Activated T-helper 2 cell treated with anti-CD3 and anti-CD28 coated beads, Interferon-gamma antibody, Interleukin-2, Interleukin-4, amounts not matched to agents 10 μg/mL and 5 μg/mL and 100 μg/mL, durations not matched to agents 14 hours and 24 hours and 36 hours (primary cell): ENCODE results near the gene SASS6. TPM values are rescaled to one million over a fixed set of nuclear protein-coding genes. Genes with fewer than 3 reads are reported as not detected.

ENCODE experiments used
- DNase-seq: peaks from one replicate; pipeline ENCODE4 v3.0.0; 2021; ENCODE audit warnings: low spot score
- H3K27ac Mint-ChIP-seq: one replicate; pipeline ENCODE4 v1.8.0; 2021; ENCODE audit warnings: mixed read lengths
- H3K27me3 Mint-ChIP-seq: one replicate; pipeline ENCODE4 v1.8.0; 2021; ENCODE audit warnings: low read depth, mixed read lengths
- H3K36me3 Mint-ChIP-seq: one replicate; pipeline ENCODE4 v1.8.0; 2021; ENCODE audit warnings: low read depth, mixed read lengths
- H3K4me1 Mint-ChIP-seq: one replicate; pipeline ENCODE4 v1.8.0; 2021; ENCODE audit warnings: low read depth, mixed read lengths
- H3K4me3 Mint-ChIP-seq: one replicate; pipeline ENCODE4 v1.8.0; 2021; ENCODE audit warnings: low read depth, mild to moderate bottlenecking, moderate library complexity, mixed read lengths
- H3K9me3 Mint-ChIP-seq: one replicate; pipeline ENCODE4 v1.8.0; 2021; ENCODE audit warnings: mixed read lengths
- intact Hi-C: fragments of 100-400 bp; cut with micrococcal nuclease; formaldehyde crosslinking; loops from one replicate; pipeline ENCODE4 v1.15.1; 2023
- total RNA-seq: library from RNA; stranded (reverse); gene quantifications from 2 replicates; pipeline ENCODE4 v1.2.3, GENCODE V29; 2022

The SASS6 gene
- total RNA-seq, 1 donor from 2014 or later = 15.2 TPM

DNA sequence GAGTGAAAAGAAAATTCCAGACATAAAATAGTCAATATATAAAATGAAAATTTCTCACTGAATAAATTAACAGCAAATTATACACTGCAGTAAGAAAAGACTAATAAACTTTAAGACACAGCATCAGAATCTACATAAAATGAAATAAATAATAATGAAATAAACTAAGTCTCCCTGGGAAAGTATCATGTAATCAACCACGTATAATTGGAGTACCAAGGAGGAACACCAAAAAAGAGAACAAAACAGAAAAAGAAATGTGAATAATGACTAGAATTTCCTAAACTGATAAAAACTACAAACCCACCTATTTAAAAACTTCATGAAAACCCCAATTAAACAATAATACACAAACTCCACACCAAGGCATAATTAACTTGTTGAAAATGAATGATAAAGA is 43.6 kb downstream of the SASS6 start:
- no peaks in the 10 kb centered on the region for H3K4me1 Mint-ChIP-seq

DNA sequence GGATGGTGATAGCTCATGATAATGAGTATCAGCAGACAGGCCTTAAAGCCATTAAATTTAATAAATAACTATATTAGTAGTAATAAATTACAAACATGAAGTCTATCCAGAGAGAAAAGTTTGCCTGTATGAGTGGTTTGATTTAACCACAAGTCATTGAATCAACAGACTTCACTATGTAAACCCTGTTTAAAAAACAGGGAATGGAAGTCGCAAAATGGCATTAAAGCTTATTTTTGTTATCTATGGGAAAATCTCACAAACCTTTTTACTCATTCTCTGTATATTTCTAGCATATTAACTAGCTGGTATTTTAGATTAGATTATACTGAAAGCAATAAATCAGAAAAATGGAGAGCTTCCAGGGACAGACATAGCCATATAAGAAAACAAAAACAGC is 45.3 kb downstream of the SASS6 start:
- DNase-seq = no peak
- H3K4me1 Mint-ChIP-seq = no peaks in the 10 kb centered on the region
- H3K27ac Mint-ChIP-seq = no peak overlapping the region
- intact Hi-C loops = loop anchor here (5.0 kb wide), 1 partner anchor 40 kb away; no protein-coding TSS in a partner anchor
- no peaks in the 10 kb centered on the region for H3K27me3 Mint-ChIP-seq
- H3K4me3 Mint-ChIP-seq = no peak overlapping the region
- no peaks in the 10 kb centered on the region for H3K9me3 Mint-ChIP-seq
- H3K36me3 Mint-ChIP-seq = peaks cover 37% of the 10 kb centered on the region

More for the DNA sequence above, 43.6 kb downstream of the SASS6 start:
- Mint-ChIP-seq H3K27ac (no peak overlapping the region), H3K27me3 (no peaks in the 10 kb centered on the region), H3K36me3 (peaks cover 42% of the 10 kb centered on the region), H3K9me3 (no peaks in the 10 kb centered on the region), H3K4me3 (no peak overlapping the region)
- DNase-seq = no peak
- intact Hi-C loops = loop anchor here (5.0 kb wide), 1 partner anchor 38 kb away; no protein-coding TSS in a partner anchor

DNA sequence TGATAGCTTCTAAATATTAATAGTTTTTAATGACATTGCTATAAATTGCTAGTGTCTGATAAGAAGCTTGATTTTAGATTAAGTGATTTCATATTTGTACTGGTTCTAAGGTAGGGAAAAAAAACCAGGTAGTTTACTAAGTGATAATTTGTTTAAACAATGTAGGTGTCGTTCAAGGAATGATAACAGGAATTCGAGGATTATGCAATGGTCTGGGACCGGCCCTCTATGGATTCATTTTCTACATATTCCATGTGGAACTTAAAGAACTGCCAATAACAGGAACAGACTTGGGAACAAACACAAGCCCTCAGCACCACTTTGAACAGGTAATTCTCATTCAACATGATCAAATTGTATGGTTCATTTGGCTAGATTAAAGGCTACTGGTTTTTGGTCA is 52.4 kb downstream of the SASS6 start:
- DNase-seq = no peak
- peaks cover 5% of the 10 kb centered on the region for H3K4me1 Mint-ChIP-seq
- no peaks in the 10 kb centered on the region for H3K27me3 Mint-ChIP-seq
- peaks cover 59% of the 10 kb centered on the region for H3K36me3 Mint-ChIP-seq
- no peak overlapping the region for H3K27ac Mint-ChIP-seq
- no peak overlapping the region for H3K4me3 Mint-ChIP-seq
- H3K9me3 Mint-ChIP-seq = no peaks in the 10 kb centered on the region
- intact Hi-C loops = no loop called here

DNA sequence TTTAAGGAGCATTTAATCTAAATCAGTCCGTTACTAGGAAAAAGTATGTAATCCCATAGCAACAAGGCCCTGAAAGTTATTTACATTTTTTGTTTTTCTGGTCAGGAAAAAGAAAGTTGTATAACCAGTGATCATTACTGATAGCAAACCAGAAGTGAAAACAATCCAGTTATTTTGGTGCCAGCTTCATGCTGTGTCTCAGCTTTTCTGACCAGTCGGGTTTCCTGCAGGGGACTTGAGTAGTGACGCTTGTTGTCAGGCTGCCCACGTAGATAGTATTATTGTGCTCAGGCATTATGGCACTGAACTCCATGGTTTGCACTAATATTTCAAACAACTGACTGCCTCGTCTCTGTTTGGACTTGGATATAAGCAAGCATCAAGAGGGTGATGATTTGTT is 55.2 kb downstream of the SASS6 start:
- Mint-ChIP-seq H3K27me3 (no peaks in the 10 kb centered on the region), H3K36me3 (peaks cover 69% of the 10 kb centered on the region)

DNA sequence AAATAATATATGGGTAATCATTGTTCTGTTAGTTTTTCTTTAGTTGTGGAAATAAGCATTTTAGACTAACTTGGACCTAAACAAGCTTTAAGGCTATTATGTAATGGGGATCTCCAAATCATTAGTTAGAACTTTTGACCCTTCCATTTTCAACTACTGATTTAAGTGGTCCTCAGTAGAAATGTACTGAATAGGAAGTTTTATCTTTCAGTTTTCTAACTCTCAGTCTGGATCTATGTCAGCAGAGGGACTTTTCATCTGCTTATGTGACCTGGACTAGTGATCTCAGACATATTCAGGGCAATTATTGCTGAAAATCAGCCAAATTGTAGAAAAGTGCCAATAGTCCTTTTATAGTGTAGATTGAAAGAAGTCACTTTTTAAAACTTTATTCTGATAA is 56.0 kb downstream of the SASS6 start:
- Mint-ChIP-seq H3K27ac (no peak overlapping the region), H3K27me3 (no peaks in the 10 kb centered on the region), H3K9me3 (no peaks in the 10 kb centered on the region), H3K4me3 (no peak overlapping the region), H3K4me1 (peaks cover 9% of the 10 kb centered on the region), H3K36me3 (peaks cover 70% of the 10 kb centered on the region)
- intact Hi-C loops = no loop called here
- DNase-seq = no peak

More for the DNA sequence above, 55.2 kb downstream of the SASS6 start:
- no peak for DNase-seq
- H3K4me1 Mint-ChIP-seq = peaks cover 9% of the 10 kb centered on the region
- no peak overlapping the region for H3K4me3 Mint-ChIP-seq
- H3K27ac Mint-ChIP-seq = no peak overlapping the region
- H3K9me3 Mint-ChIP-seq = no peaks in the 10 kb centered on the region
- intact Hi-C loops = no loop called here

DNA sequence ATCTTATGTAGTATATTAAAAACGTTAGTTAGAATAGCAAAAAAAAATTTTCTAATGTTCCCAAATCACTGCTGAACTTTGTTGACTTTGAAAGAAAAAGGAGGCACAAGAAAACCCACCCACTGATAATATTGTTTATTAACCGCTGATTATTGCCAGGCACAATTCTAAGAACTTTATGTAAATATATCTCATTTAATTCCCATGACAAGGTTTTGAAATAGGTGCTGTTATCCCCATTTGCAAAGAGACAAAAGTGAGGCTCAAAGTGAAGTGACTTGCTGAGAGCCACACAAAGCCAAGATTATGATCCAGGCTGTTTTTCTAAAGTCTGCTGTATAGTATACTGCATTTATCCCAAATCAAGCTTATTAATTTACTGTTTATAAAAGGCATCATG is 56.4 kb downstream of the SASS6 start:
- Mint-ChIP-seq H3K27me3 (no peaks in the 10 kb centered on the region), H3K4me3 (no peak overlapping the region), H3K36me3 (peaks cover 75% of the 10 kb centered on the region), H3K4me1 (peaks cover 9% of the 10 kb centered on the region), H3K27ac (no peak overlapping the region), H3K9me3 (no peaks in the 10 kb centered on the region)
- DNase-seq = no peak
- intact Hi-C loops = no loop called here

DNA sequence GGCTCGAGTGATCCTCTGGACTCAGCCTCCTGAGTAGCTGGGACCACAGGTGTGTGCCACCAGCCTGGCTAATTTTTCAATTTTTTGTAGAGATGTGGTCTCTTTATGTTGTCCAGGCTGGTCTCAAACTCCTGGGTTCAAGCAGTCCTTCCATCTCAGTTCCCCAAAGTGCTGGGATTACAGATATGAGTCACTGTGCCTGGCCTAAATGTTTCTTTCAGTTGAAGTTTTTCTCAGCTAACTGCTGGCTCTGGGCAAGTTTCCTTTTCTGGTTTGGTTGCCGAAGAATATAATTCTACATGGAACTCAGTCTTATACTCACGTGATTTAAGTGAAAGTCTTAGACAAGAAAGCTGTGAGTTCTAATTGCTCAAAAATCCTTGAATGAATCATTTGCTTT is 57.0 kb downstream of the SASS6 start:
- no peaks in the 10 kb centered on the region for H3K27me3 Mint-ChIP-seq

DNA sequence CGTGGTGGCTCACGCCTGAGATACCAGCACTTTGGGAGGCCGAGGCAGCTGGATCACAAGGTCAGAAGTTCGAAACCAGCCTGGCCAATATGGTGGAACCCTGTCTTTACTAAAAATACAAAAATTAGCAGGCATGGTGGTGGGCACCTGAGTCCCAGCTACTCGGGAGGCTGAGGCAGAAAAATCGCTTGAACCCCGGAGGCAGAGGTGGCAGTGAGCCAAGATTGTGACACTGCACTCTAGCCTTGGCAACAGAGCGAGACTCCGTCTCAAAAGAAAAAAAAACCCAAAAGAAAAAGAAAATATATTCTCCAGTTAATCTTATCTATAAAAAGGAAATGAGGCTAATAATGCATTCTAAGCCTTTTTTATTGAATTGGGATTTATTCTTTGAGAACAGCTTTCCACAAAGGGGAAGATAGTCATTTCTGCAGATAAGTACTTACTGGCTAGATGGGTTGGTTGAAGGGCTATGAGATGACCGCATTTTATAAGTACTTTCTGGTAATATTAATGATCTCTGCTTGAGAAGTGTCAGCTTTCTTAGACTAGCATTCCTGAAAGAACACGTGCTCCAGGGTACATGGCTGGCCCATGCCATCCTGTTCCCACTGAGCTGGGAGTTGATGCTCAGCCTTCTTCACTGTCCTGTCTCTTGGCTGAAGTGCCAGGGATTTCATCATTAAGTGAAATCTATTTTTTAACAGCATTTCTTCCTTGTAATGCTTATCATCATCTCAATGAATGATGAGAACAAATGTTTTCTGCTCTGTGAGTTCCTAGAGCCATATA is 57.9 kb downstream of the SASS6 start:
- Mint-ChIP-seq H3K4me3 (no peak overlapping the region), H3K4me1 (peaks cover 13% of the 10 kb centered on the region), H3K36me3 (peaks cover 78% of the 10 kb centered on the region), H3K9me3 (no peaks in the 10 kb centered on the region), H3K27ac (no peak overlapping the region), H3K27me3 (no peaks in the 10 kb centered on the region)
- no peak for DNase-seq
- intact Hi-C loops = no loop called here

More for the DNA sequence above, 57.0 kb downstream of the SASS6 start:
- intact Hi-C loops = no loop called here
- no peak for DNase-seq
- H3K27ac Mint-ChIP-seq = no peak overlapping the region
- H3K9me3 Mint-ChIP-seq = no peaks in the 10 kb centered on the region
- H3K4me3 Mint-ChIP-seq = no peak overlapping the region
- H3K36me3 Mint-ChIP-seq = peaks cover 76% of the 10 kb centered on the region
- peaks cover 9% of the 10 kb centered on the region for H3K4me1 Mint-ChIP-seq

DNA sequence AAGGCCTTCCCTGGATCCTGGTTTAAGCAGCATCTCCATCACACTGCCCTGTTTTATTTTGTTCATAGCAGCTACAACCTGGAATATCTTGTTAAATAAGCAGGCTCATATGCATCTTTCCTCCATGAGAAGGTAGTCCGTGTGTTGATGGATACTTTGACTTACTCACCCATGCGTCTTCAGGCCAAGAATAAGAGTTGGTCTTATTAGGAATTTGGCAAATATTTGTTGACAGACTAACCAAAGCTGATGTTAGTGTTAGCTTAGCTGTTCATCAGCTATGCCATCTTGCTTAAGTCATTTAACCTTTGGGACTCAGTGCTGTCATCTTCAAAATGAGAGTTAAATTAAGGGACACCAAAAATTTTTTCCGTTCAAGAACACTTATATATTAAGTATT is 59.2 kb downstream of the SASS6 start:
- Mint-ChIP-seq H3K9me3 (no peaks in the 10 kb centered on the region), H3K4me1 (peaks cover 19% of the 10 kb centered on the region), H3K4me3 (no peak overlapping the region), H3K27me3 (no peaks in the 10 kb centered on the region), H3K36me3 (peaks cover 76% of the 10 kb centered on the region), H3K27ac (no peak overlapping the region)
- intact Hi-C loops = no loop called here
- no peak for DNase-seq

DNA sequence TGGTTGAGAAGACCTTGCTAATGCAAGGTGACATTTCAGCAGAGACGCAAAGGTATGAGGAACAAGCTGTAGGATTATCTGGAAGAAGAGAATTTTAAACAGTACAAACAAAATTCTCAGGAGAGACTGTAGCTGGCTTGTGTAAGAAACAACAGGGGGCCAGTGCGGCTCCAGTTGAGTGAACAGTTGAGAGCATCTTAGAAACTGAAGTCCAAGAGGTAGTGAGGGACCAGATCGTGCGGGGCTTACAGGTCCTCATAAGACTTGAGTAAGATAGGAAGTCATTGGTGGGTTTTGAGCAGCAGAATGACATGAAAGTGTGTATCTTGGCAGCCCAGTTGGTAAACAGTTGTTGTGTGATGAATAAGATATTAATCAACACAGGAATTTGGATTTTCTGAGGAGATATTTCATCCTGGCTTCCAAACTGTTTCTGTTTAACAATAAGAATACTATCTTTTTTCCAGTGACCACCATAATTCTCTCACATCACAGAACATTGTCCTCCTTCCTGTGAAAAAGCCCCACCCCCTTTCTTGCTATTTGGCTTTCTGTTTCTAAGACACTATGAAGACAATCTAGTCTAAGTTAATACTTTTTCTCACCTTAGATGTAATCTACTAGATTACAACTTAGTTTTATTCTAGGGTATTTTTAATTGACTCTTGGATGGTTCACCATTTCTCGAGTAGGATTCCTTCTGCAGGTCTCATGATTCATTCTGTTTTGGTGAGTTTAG is 62.4 kb downstream of the SASS6 start:
- intact Hi-C loops = no loop called here
- Mint-ChIP-seq H3K4me3 (no peak overlapping the region), H3K27ac (no peak overlapping the region), H3K27me3 (no peaks in the 10 kb centered on the region), H3K4me1 (peaks cover 19% of the 10 kb centered on the region), H3K36me3 (peaks cover 80% of the 10 kb centered on the region), H3K9me3 (no peaks in the 10 kb centered on the region)
- no peak for DNase-seq

DNA sequence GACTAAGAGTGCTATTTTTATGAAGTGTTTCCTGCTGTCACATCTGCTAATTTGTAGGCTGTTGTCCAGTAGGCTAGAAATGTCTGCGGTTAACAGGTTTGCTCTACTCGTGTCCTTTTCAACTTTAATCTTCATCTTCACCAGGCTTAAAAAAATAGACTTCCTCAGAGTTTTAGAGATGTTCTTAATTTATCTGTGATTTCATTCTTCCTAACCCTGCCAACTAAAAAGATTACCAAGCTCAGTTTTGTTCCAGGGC is 66.8 kb downstream of the SASS6 start:
- no peaks in the 10 kb centered on the region for H3K27me3 Mint-ChIP-seq
- no peaks in the 10 kb centered on the region for H3K9me3 Mint-ChIP-seq
- H3K36me3 Mint-ChIP-seq = peaks cover 82% of the 10 kb centered on the region
- intact Hi-C loops = no loop called here
- H3K27ac Mint-ChIP-seq = peak overlapping the region; percentile 39
- peaks cover 23% of the 10 kb centered on the region for H3K4me1 Mint-ChIP-seq
- H3K4me3 Mint-ChIP-seq = no peak overlapping the region
- DNase-seq = no peak

DNA sequence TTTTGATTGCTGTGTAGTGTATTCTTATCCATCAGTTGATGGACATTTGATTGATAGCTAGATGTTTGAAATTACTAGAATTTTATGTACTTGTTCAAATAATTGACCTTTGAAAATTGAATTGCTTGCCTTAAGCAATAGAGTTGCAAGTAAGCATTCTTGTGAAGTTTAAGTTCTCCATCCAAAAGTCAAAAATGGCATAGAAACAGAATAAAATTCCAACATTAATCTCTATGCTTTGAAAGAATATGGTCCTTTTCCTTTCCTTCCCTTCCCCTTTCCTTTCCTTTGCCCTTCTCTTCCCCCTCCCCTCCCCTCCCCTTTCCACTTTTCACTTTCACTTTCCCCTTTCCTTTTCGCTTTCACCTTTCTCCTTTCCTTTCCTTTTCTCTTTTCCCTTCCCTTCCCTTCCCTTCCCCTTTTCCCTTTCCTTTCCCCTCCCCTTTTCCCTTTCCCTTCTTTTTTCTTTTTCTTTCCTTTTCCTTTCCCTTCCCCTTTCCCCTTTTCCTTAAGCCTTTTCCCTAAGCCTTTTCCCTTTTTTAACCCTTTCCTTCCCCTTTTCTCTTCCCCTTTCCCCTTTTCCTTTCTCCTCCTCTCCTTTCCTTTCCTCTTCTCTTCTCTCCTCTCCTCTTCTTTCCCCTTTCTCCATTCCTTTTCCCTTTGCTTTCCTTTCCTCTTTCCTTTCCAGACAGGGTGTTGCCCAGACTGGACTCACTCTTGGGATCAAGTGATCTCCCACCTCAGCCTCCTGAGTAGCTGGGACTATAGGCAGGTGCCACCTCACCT is 67.4 kb downstream of the SASS6 start:
- no peak for DNase-seq
- intact Hi-C loops = no loop called here
- peak overlapping the region; percentile 39 for H3K27ac Mint-ChIP-seq
- peaks cover 25% of the 10 kb centered on the region for H3K4me1 Mint-ChIP-seq
- H3K27me3 Mint-ChIP-seq = no peaks in the 10 kb centered on the region
- no peak overlapping the region for H3K4me3 Mint-ChIP-seq
- H3K9me3 Mint-ChIP-seq = no peaks in the 10 kb centered on the region
- peaks cover 82% of the 10 kb centered on the region for H3K36me3 Mint-ChIP-seq

DNA sequence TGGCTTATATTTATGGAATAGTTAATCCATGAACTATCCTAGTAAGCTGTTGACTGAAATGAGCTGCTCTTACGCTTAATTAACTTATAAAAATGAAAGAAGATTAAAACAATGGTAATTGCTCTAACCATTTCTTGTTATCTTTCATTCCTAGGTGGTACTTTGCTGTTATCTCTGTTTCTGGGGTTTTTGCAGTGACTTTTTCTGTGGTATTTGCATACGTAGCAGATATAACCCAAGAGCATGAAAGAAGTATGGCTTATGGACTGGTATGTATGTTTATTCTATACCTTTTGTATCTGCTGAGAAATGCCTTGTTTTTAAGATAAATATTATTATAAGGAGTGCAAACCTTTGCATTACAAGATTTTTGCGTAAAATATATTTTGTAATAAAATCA is 71.0 kb downstream of the SASS6 start:
- Mint-ChIP-seq H3K4me3 (no peak overlapping the region), H3K36me3 (peaks cover 66% of the 10 kb centered on the region), H3K4me1 (peaks cover 17% of the 10 kb centered on the region), H3K27me3 (no peaks in the 10 kb centered on the region), H3K9me3 (no peaks in the 10 kb centered on the region), H3K27ac (no peak overlapping the region)
- intact Hi-C loops = no loop called here
- no peak for DNase-seq
